GM19324 (cell line): ENCODE results near the gene ALDH9A1.
A peak's percentile ranks its signal among the peaks of the same experiment; 100 is the strongest.
"Not testable (repeated sequence)": the region's sequence is repeated elsewhere in the genome, so short reads cannot be mapped to it uniquely, and the experiment has no call there.

Experiments
- ATAC-seq: cut with Tn5 transposase; IDR thresholded peaks from one replicate; pipeline ENCODE4 v1.9.1; 2021; ENCODE audit warnings: mild to moderate bottlenecking, moderate library complexity; ENCODE audit not compliant: unreplicated experiment, low FRiP score

Gene ALDH9A1

GRCh38 chr1:165697881-165698760 lies at the start of gene ALDH9A1:
Gene ALDH9A1, minus strand, starts transcription at chr1:165698562. Its CDS starts 4 bp downstream, at chr1:165698558.
- ATAC-seq: peak; percentile 93

GRCh38 chr1:165747632-165748447 lies 49.5 kb upstream of the ALDH9A1 start:
- no peak for ATAC-seq

GRCh38 chr1:165744913-165745312 lies 46.6 kb upstream of the ALDH9A1 start:
- not testable (repeated sequence) for ATAC-seq

- ATAC-seq: no peak
Measured at GRCh38 chr1:165742194-165742593, 43.8 kb upstream of the ALDH9A1 start.

GRCh38 chr1:165738794-165739193 lies 40.4 kb upstream of the ALDH9A1 start:
- peak; percentile 89 for ATAC-seq

- ATAC-seq: no peak
Measured at GRCh38 chr1:165737196-165737595, 38.8 kb upstream of the ALDH9A1 start.

GRCh38 chr1:165734906-165735305 lies 36.5 kb upstream of the ALDH9A1 start:
- ATAC-seq: no peak

- ATAC-seq: no peak
Measured at GRCh38 chr1:165726841-165727240, 28.5 kb upstream of the ALDH9A1 start.

- ATAC-seq: no peak
Measured at GRCh38 chr1:165726169-165726568, 27.8 kb upstream of the ALDH9A1 start.

GRCh38 chr1:165717918-165718515 lies 19.7 kb upstream of the ALDH9A1 start:
- ATAC-seq: no peak

- not testable (repeated sequence) for ATAC-seq
Measured at GRCh38 chr1:165716265-165717051, 18.1 kb upstream of the ALDH9A1 start.

GRCh38 chr1:165712764-165713163 lies 14.4 kb upstream of the ALDH9A1 start:
- ATAC-seq: no peak

GRCh38 chr1:165707984-165708706 lies 9.8 kb upstream of the ALDH9A1 start:
- no peak for ATAC-seq

GRCh38 chr1:165703648-165704047 lies 5.3 kb upstream of the ALDH9A1 start:
- ATAC-seq: no peak

- not testable (repeated sequence) for ATAC-seq
Measured at GRCh38 chr1:165701922-165702321, 3.6 kb upstream of the ALDH9A1 start.

- ATAC-seq: no peak
Measured at GRCh38 chr1:165699577-165699976, 1.2 kb upstream of the ALDH9A1 start.

GRCh38 chr1:165698761-165699052 lies 345 bp upstream of the ALDH9A1 start:
- ATAC-seq: no peak

GRCh38 chr1:165697491-165697880 lies 876 bp downstream of the ALDH9A1 start:
- ATAC-seq: no peak

GRCh38 chr1:165696625-165697100 lies 1.7 kb downstream of the ALDH9A1 start:
- ATAC-seq: no peak

GRCh38 chr1:165695031-165695430 lies 3.3 kb downstream of the ALDH9A1 start:
- no peak for ATAC-seq
